Skin of body (tissue), 2 donors: ENCODE measurements around the gene FGF22. TPM values are rescaled to one million over a fixed set of nuclear protein-coding genes. Genes with fewer than 3 reads are reported as not detected.
A peak's percentile ranks its signal among the peaks of the same experiment; 100 is the strongest.
"Not testable (repeated sequence)": the region's sequence is repeated elsewhere in the genome, so short reads cannot be mapped to it uniquely, and the experiment has no call there.

ENCODE experiments used
- DNase-seq: peaks from one replicate; lab custom pipeline; 2025; lab: John Stamatoyannopoulos, UW
- total RNA-seq: library from RNA; depleted of rRNA; stranded (reverse); fragments of >200 nt; gene quantifications from one replicate; pipeline ENCODE4 v1.2.3, GENCODE V29; 2014

The FGF22 gene
- total RNA-seq = 1.4 TPM

- peak; percentile 37 for DNase-seq
Measured at GRCh38 chr19:639253-640160, at the start of gene FGF22. Gene FGF22, plus strand, starts transcription at chr19:639879. Its CDS starts 47 bp downstream, at chr19:639926.

- no peak for DNase-seq
Measured at GRCh38 chr19:590396-590745, 49.3 kb upstream of the FGF22 start.

GRCh38 chr19:590750-591098 is 49.0 kb upstream of the FGF22 start:
- no peak for DNase-seq

GRCh38 chr19:591099-591958 is 48.4 kb upstream of the FGF22 start:
- DNase-seq = no peak

GRCh38 chr19:592101-592500 is 47.6 kb upstream of the FGF22 start:
- DNase-seq = no peak

- no peak for DNase-seq
Measured at GRCh38 chr19:593055-593454, 46.6 kb upstream of the FGF22 start.

- DNase-seq = no peak
Measured at GRCh38 chr19:593505-593904, 46.2 kb upstream of the FGF22 start.

GRCh38 chr19:594265-594870 is 45.3 kb upstream of the FGF22 start:
- no peak for DNase-seq

GRCh38 chr19:595326-596262 is 44.1 kb upstream of the FGF22 start:
- no peak for DNase-seq

- no peak for DNase-seq
Measured at GRCh38 chr19:596263-596655, 43.4 kb upstream of the FGF22 start.

- DNase-seq = no peak
Measured at GRCh38 chr19:597406-598315, 42.0 kb upstream of the FGF22 start.

GRCh38 chr19:601310-601709 is 38.4 kb upstream of the FGF22 start:
- DNase-seq = no peak

- DNase-seq = no peak
Measured at GRCh38 chr19:601790-602189, 37.9 kb upstream of the FGF22 start.

GRCh38 chr19:602391-603301 is 37.0 kb upstream of the FGF22 start:
- DNase-seq = no peak

- not testable (repeated sequence) for DNase-seq
Measured at GRCh38 chr19:603302-603639, 36.4 kb upstream of the FGF22 start.

GRCh38 chr19:603779-604178 is 35.9 kb upstream of the FGF22 start:
- not testable (repeated sequence) for DNase-seq

GRCh38 chr19:604355-604754 is 35.3 kb upstream of the FGF22 start:
- DNase-seq = no peak

GRCh38 chr19:605061-605971 is 34.4 kb upstream of the FGF22 start:
- DNase-seq = not testable (repeated sequence)
